HCT116 (cell line): Measurements from ENCODE around the gene WNT16. TPM values are rescaled to one million over a fixed set of nuclear protein-coding genes. Genes with fewer than 3 reads are reported as not detected.
A peak's percentile ranks its signal among the peaks of the same experiment; 100 is the strongest.

Source experiments
- ATAC-seq: fragments of 200-7000 bp; cut with Tn5 transposase; 2 replicates; pipeline ENCODE4 v1.9.1; 2020; ENCODE audit warnings: mild to moderate bottlenecking, moderate library complexity
- BruUV-seq: library from RNA; stranded (reverse); fragments of 400-500 nt; replicated peaks from 2 replicates; lab custom pipeline; 2021; lab: Mats Ljungman, UMichigan
- CTCF ChIA-PET: fragments of 300-600 bp; sonication (Branson Sonifier 250); formaldehyde crosslinking; loops from one replicate; lab custom pipeline; 2021; ENCODE audit warnings: antibody characterized with exemption; lab: Charles Lee
- POLR2A ChIA-PET: fragments of 300-600, 350-600 bp; sonication (Branson Sonifier 250); formaldehyde crosslinking; loops from one replicate; lab custom pipeline; 2021; ENCODE audit warnings: antibody characterized with exemption; lab: Charles Lee
- RAD21 ChIA-PET, 2 experiments: fragments of 300-600 bp; sonication (Branson Sonifier 250); formaldehyde crosslinking; loops; one replicate each; lab custom pipeline; 2023; ENCODE audit warnings: low total read pairs in 2 of 2; ENCODE audit not compliant: uncharacterized antibody in 2 of 2, unreplicated experiment in 2 of 2, low non-redundant PET in 1 of 2; lab: Charles Lee
- DNase-seq: peaks from one replicate; pipeline ENCODE4 v3.0.0-alpha.2; 2010; ENCODE audit warnings: low read depth, low spot score
- H2AFZ ChIP-seq: fragments of 200-600 bp; shearing (Covaris generic), sonication (generic); 2 replicates; pipeline ENCODE4 v1.6.1; 2017; ENCODE audit warnings: low read depth, mixed run types, mixed read lengths, antibody characterized with exemption, low read length; ENCODE audit not compliant: poor library complexity, severe bottlenecking
- H3K27ac ChIP-seq: 2 replicates; pipeline ENCODE4 v1.5.1; 2012; ENCODE audit warnings: low read depth, low read length
- H3K27me3 ChIP-seq: fragments of 200-600 bp; sonication (generic); 2 replicates; pipeline ENCODE4 v1.6.1; 2016; ENCODE audit warnings: mixed run types, low read length, mixed read lengths; ENCODE audit not compliant: insufficient read depth
- H3K36me3 ChIP-seq, 2 experiments: fragments of 200-500 bp in 1 of 2; fragments of 200-600 bp in 1 of 2; sonication (Bioruptor generic) in 1 of 2; sonication (generic) in 1 of 2; 2 replicates each; pipeline versions ENCODE4 v1.5.1 to v1.6.1; 2014 to 2016; ENCODE audit warnings: low read length in 2 of 2, inconsistent platforms in 1 of 2, mixed read lengths in 1 of 2, mixed run types in 1 of 2; ENCODE audit not compliant: insufficient read depth in 2 of 2, control insufficient read depth in 1 of 2
- H3K4me1 ChIP-seq, 2 experiments: fragments of 200-600 bp in 1 of 2; sonication (generic) in 1 of 2; 2 replicates each; pipeline versions ENCODE4 v1.5.1 to v1.6.1; 2012 to 2017; ENCODE audit warnings: low read length in 2 of 2, inconsistent platforms in 1 of 2, mild to moderate bottlenecking in 1 of 2, mixed read lengths in 1 of 2, mixed run types in 1 of 2, moderate library complexity in 1 of 2; ENCODE audit not compliant: insufficient read depth in 2 of 2, control insufficient read depth in 1 of 2
- H3K4me2 ChIP-seq: fragments of 200-600 bp; sonication (generic); 2 replicates; pipeline ENCODE4 v1.6.1; 2017; ENCODE audit warnings: mixed run types, low read length, mixed read lengths
- H3K4me3 ChIP-seq, 2 experiments: fragments of 200-600 bp in 1 of 2; sonication (generic) in 1 of 2; replicated peaks in 1 of 2; 2 replicates each; pipeline ENCODE4 v1.5.1; 2011 to 2016; ENCODE audit warnings: low read length in 2 of 2, control low read depth in 1 of 2, low read depth in 1 of 2, mild to moderate bottlenecking in 1 of 2, mixed read lengths in 1 of 2, mixed run types in 1 of 2
- H3K79me2 ChIP-seq: fragments of 200-600 bp; sonication (generic); 2 replicates; pipeline ENCODE4 v1.6.1; 2017; ENCODE audit warnings: mild to moderate bottlenecking, mixed run types, low read length, moderate library complexity, mixed read lengths; ENCODE audit not compliant: insufficient read depth
- H3K9ac ChIP-seq: fragments of 200-600 bp; sonication (generic); 2 replicates; pipeline ENCODE4 v1.6.1; 2016; ENCODE audit warnings: low read length, mixed read lengths
- H3K9me2 ChIP-seq: fragments of 200-600 bp; sonication (generic), shearing (Covaris generic); 2 replicates; pipeline ENCODE4 v1.6.1; 2017; ENCODE audit warnings: mixed run types, mild to moderate bottlenecking, moderate library complexity; ENCODE audit not compliant: insufficient read depth
- H3K9me3 ChIP-seq, 2 experiments: fragments of 200-500 bp in 1 of 2; fragments of 200-600 bp in 1 of 2; sonication (Bioruptor generic) in 1 of 2; sonication (generic) in 1 of 2; 2 replicates each; pipeline ENCODE4 v1.6.1; 2014 to 2017; ENCODE audit warnings: low read length in 2 of 2, mixed read lengths in 2 of 2, inconsistent platforms in 1 of 2, low read depth in 1 of 2, mild to moderate bottlenecking in 1 of 2, mixed run types in 1 of 2, moderate library complexity in 1 of 2; ENCODE audit not compliant: control insufficient read depth in 1 of 2, insufficient read depth in 1 of 2
- H4K20me1 ChIP-seq: fragments of 200-600 bp; sonication (generic), shearing (Covaris generic); 2 replicates; pipeline ENCODE4 v1.6.1; 2017; ENCODE audit warnings: mixed run types, mild to moderate bottlenecking, moderate library complexity; ENCODE audit not compliant: insufficient read depth
- CTCF ChIP-seq, 3 experiments: fragments of 200-600 bp in 1 of 3; sonication (generic) in 1 of 3; IDR thresholded peaks in 2 of 3; conservative IDR thresholded peaks in 1 of 3; 2 replicates each; pipeline ENCODE4 v1.5.1; 2012 to 2017; ENCODE audit warnings: low read depth in 2 of 3, low read length in 2 of 3, antibody characterized with exemption in 1 of 3, borderline replicate concordance in 1 of 3, control low read depth in 1 of 3, mild to moderate bottlenecking in 1 of 3, mixed read lengths in 1 of 3, mixed run types in 1 of 3, moderate library complexity in 1 of 3; ENCODE audit not compliant: insufficient read depth in 1 of 3
- EGR1 ChIP-seq: IDR thresholded peaks from 2 replicates; pipeline ENCODE4 v1.6.1; 2012; ENCODE audit warnings: low read depth
- POLR2A ChIP-seq: IDR thresholded peaks from 2 replicates; pipeline ENCODE4 v1.7.0; 2011; ENCODE audit warnings: borderline replicate concordance; ENCODE audit not compliant: insufficient read depth, insufficient read length; ENCODE audit errors: extremely low read depth
- POLR2AphosphoS5 ChIP-seq: IDR thresholded peaks from 2 replicates; pipeline ENCODE4 v1.6.1; 2011; ENCODE audit warnings: mild to moderate bottlenecking, low read depth, low read length, moderate library complexity
- RAD21 ChIP-seq: IDR thresholded peaks from 2 replicates; pipeline ENCODE4 v1.6.1; 2012; ENCODE audit warnings: low read depth, mild to moderate bottlenecking
- SIN3A ChIP-seq: IDR thresholded peaks from 2 replicates; pipeline ENCODE4 v1.6.1; 2012; ENCODE audit warnings: low read depth
- SP1 ChIP-seq: IDR thresholded peaks from 2 replicates; pipeline ENCODE4 v1.6.1; 2012; ENCODE audit warnings: low read depth
- ZFX ChIP-seq: fragments of 450-650 bp; IDR thresholded peaks from 2 replicates; pipeline ENCODE4 v1.6.1; 2017
- ZNF274 ChIP-seq: fragments of 200-500 bp; sonication (Bioruptor generic); IDR thresholded peaks from 2 replicates; pipeline ENCODE4 v1.6.1; 2014; ENCODE audit warnings: mild to moderate bottlenecking, low read depth, low read length, inconsistent platforms
- intact Hi-C: fragments of 100-400 bp; cut with micrococcal nuclease; formaldehyde crosslinking; loops from 2 replicates; pipeline ENCODE4 v1.10.0; 2022
- total RNA-seq: library from RNA; stranded (reverse); gene quantifications from one replicate; pipeline ENCODE4 v1.2.1, GENCODE V29; 2021; ENCODE audit not compliant: unreplicated experiment

Gene WNT16
- total RNA-seq, 1 experiment from 2014 or later, result 152 TPM

- intact Hi-C loops, result loop anchor here (2.0 to 10.0 kb wide), 3 partner anchors 31 to 345 kb away; partner anchors contain the start of gene CPED1
- Histone ChIP-seq H3K4me1 (peaks cover 35 to 68% of the 10 kb centered on the region in 2 experiments; a peak in 3 of 4 replicates), H4K20me1 (no peaks in the 10 kb centered on the region), H3K27me3 (no peaks in the 10 kb centered on the region), H3K4me3 (peak overlapping the region; percentile 55 to 88), H3K36me3 (peaks cover 22 to 26% of the 10 kb centered on the region in 2 experiments), H3K9me2 (no peaks in the 10 kb centered on the region), H3K4me2 (peak overlapping the region; percentile 88), H3K79me2 (peaks cover 57% of the 10 kb centered on the region), H3K9ac (peak overlapping the region; percentile 79), H3K9me3 (no peaks in the 10 kb centered on the region), H3K27ac (peak overlapping the region; percentile 92), H2AFZ (no peak overlapping the region)
- ChIA-PET CTCF (interaction anchor here (0.9 to 1.2 kb wide), 3 partner anchors 193 to 665 kb away, joined by 3 to 5 read pairs (median 4); no protein-coding TSS in a partner anchor), RAD21 (interaction anchor here in 1 of 2 experiments (0.6 kb wide), 1 partner anchor 70 kb away, joined by 7 read pairs; no protein-coding TSS in a partner anchor), POLR2A (interaction anchor here (1.8 kb wide), 1 partner anchor 38 kb away, joined by 4 read pairs; no protein-coding TSS in a partner anchor)
- TF ChIP-seq ZNF274 (no peak), SIN3A (peak; percentile 55; the same call in 1 of the 2 replicates), CTCF (IDR thresholded peaks at IDR 0.05 in 2 of 3, conservative IDR thresholded peaks at IDR 0.05 in 1 of 3; ENCODE audit: borderline replicate concordance in 1 of 3, insufficient read depth in 1 of 3, low read depth in 2 of 3, low read length in 2 of 3) (0 out of 6 replicates have a peak, but pooled peaks of 1 of the 3 experiments have one; percentile 19), ZFX (no peak), POLR2A (peak; percentile 8), RAD21 (peak; percentile 25; the same call in 1 of the 2 replicates), SP1 (no peak), POLR2AphosphoS5 (no peak; the same call in 1 of the 2 replicates), EGR1 (peak; percentile 58; the same call in 1 of the 2 replicates)
- ATAC-seq, result peak; percentile 56
- BruUV-seq, result TSS peak; percentile 38
- DNase-seq, result no peak
Measured at GRCh38 chr7:121329191-121330052, 622 bp downstream of the WNT16 start.
